Fibroblast of villous mesenchyme (primary cell): Measurements from ENCODE around the gene ATP9A. TPM values are rescaled to one million over a fixed set of nuclear protein-coding genes. Genes with fewer than 3 reads are reported as not detected.

Experiments used
- DNase-seq: peaks from one replicate; pipeline ENCODE4 v3.0.0-alpha.2; 2010; ENCODE audit warnings: low read depth
- H3K4me3 ChIP-seq: 2 replicates; pipeline ENCODE4 v1.5.1; 2011; ENCODE audit warnings: low read depth, mild to moderate bottlenecking, low read length
- total RNA-seq: library from RNA; depleted of rRNA; stranded (reverse); fragments of >200 nt; gene quantifications from 2 replicates; pipeline ENCODE4 v1.2.3, GENCODE V29; 2012
- TF ChIP-seq, protein P1 (sequence below): IDR thresholded peaks from 2 replicates; pipeline ENCODE4 v1.5.1; 2012; ENCODE audit warnings: low read depth, mild to moderate bottlenecking, low read length; ENCODE audit not compliant: insufficient read depth

Gene ATP9A
- total RNA-seq, 1 donor, result 6.9 TPM

DNA sequence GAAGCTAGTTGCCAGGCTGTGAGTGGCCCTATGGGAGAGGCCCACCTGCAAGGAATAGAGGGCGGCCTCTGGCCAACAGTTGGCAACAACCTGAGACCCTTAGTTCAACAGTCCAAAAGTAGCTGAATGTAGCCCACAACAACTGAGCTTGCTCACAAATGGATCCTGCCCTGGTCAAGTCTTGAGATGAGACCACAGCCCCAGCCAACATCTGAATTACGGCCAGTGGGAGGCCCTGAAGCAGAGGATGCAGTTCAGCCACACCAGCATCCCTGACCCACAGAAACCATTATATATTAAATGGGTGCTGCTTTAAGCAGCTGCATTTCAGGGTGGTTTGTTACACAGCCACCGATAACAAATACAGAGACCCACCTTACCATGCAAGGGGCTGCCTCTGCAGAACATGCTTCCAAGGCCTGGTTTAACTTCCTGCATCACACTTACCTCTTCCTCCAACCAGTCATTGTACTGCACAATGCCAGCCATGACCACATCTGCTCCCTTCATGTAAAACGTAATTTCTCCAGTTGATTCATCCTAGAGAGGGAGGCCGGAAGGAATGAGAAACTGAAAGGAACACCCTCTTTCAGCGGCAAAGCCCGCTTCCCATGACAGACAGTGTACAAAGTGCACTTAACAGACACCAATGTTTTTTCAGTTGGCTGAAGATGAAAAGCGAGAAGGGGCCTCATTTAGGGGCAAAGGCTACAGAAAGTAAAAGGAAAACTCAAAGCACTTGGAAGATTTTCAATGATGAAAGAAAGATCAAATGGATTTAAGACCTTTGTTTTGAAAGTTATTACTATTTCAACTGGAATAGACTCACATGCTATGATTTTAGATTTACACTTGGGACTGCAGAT is 139.4 kb downstream of the ATP9A start:
- H3K4me3 ChIP-seq, result no peak overlapping the region
- TF ChIP-seq, protein P1, sequence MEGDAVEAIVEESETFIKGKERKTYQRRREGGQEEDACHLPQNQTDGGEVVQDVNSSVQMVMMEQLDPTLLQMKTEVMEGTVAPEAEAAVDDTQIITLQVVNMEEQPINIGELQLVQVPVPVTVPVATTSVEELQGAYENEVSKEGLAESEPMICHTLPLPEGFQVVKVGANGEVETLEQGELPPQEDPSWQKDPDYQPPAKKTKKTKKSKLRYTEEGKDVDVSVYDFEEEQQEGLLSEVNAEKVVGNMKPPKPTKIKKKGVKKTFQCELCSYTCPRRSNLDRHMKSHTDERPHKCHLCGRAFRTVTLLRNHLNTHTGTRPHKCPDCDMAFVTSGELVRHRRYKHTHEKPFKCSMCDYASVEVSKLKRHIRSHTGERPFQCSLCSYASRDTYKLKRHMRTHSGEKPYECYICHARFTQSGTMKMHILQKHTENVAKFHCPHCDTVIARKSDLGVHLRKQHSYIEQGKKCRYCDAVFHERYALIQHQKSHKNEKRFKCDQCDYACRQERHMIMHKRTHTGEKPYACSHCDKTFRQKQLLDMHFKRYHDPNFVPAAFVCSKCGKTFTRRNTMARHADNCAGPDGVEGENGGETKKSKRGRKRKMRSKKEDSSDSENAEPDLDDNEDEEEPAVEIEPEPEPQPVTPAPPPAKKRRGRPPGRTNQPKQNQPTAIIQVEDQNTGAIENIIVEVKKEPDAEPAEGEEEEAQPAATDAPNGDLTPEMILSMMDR, result no peak
- peak; percentile 68 for DNase-seq

DNA sequence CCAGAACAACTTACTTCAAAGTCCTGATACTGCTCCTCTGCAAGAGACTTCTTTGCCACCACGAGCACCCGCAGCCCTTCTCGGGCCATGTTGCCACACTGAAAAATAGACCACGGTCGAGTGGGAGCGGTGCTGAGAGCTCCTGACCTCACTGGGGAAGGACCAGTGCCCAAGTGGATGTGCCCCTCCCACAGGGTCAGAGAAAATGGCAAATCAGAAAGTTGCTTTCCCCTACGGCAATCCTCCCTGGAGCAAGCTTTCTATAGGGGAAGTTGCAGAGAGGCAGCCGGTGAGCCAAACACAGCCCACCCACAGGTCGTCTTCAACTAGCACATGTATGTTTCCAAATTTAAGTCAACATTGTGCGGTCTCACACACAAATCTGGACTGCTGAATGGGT is 140.6 kb downstream of the ATP9A start:
- no peak overlapping the region for H3K4me3 ChIP-seq
- TF ChIP-seq, protein P1, result no peak
- DNase-seq, result no peak

DNA sequence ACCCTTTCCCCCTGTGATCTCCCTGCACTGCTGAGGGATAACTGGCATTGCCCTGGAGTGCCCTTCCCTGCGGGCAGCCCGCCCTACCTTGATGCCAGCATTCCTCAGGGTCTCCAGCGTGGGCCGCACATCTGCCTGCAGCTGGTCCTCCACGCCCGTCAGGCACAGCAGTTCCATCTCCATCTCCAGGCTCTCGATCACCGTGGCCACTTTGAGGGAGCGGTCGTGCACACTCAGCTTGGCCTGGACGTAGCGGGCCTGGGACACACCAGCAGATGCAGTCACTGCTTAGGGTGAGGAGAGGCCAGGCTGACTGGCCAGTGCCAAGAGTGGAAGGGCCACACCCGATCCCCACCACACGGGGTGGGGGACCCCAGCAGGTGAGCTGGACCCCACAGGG is 143.1 kb downstream of the ATP9A start:
- TF ChIP-seq, protein P1, result no peak
- H3K4me3 ChIP-seq, result no peak overlapping the region
- no peak for DNase-seq

DNA sequence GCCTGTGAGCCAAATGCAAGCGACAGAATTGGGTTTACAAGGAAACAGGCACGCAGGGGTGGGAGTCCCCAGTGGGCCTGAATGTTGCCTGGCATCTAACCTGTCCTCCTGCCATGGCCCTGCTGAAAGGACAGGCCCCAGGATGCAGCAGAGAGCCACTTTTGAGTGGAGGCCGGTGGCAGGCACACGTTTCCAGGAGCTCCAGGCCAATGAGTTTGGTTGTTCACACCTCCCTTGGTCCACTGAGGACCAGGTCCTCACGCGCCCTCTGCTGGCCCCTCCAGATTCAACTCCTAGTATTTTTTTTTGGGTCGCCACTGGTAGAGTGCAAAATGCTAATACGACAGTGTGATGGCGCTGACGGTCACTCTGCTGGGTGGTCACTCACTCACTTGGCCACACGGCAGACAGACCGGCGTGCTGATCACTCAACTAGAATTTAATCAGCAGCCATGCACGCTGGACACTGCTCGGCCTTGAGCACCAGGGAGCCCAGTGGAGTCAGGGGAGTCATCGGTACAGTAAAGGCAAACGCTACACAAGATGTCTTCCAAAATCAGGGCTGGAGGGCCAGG is 143.9 kb downstream of the ATP9A start:
- TF ChIP-seq, protein P1, result peak; percentile 71
- DNase-seq, result peak; percentile 66
- no peak overlapping the region for H3K4me3 ChIP-seq

DNA sequence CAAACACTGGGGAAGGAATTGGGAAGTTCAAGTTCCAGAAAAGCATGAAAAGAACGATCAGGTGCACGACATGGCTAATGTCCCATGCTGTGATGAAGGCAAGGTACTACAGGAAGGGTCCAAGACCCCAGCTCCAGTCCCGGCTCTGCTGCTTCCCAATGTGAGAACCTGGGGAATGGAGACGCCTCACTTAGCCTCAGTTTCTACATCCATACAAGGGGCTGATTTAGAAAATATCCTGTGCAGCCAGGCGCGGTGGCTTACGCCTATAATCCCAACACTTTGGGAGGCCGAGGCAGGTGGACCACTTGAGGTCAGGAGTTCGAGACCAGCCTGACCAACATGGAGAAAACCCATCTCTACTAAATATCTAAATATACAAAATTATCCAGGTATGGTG is 144.9 kb downstream of the ATP9A start:
- no peak overlapping the region for H3K4me3 ChIP-seq
- TF ChIP-seq, protein P1, result no peak
- DNase-seq, result no peak

DNA sequence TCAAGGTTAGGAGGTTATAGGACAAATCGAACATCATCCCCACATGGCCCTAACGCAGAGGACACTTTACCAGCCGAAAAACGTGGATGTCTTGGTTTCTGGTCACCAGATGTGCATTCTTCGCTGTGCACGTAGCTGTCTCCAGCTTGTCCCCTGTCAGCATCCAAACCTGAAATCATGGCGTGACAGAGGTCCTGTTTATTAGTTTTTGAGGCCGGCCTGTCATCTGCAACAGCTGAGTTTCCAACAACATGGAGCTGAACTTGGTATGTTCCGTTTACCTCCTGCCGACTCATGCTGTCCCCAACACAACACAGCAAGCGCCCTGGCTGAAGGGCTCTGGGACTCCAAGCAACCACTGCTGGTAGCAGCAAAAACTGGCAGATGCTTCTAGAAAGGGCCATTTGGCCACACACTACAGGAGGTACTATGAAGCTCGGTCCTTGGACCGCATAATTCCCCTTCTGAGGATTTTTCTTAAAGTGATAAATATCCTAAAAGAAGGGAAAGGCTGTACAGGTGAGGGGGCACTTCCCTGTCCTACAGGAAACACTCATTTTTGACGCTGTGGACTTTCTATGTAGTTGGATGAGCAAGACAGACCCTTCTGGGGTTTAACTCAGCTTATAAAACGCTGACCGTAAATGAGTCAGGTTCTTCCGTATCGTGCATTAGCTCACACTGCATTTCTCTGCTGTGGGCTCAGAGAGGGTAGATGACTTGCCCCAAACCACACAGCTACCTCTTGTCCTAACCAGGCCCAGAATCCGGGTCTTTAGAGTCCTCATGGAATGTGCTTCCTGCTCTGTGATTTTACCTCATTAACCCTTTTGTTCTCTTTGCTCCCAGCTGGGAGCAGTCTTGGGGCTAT is 146.0 kb downstream of the ATP9A start:
- no peak for DNase-seq
- no peak overlapping the region for H3K4me3 ChIP-seq
- TF ChIP-seq, protein P1, result no peak
